Lung (tissue), 12 donors: ENCODE data around the gene CDKN2A. TPM values are rescaled to one million over a fixed set of nuclear protein-coding genes. Genes with fewer than 3 reads are reported as not detected.

Experiments
- ATAC-seq: fragments of 200-7000 bp; cut with Tn5 transposase; one replicate; pipeline ENCODE4 v1.9.1; 2020; ENCODE audit warnings: moderate number of reproducible peaks; ENCODE audit not compliant: insufficient read depth, low FRiP score
- DNase-seq, 3 donors: peaks; one replicate each; pipeline ENCODE4 v3.0.0-alpha.2; 2013 to 2017
- H3K27ac ChIP-seq, 2 donors: one replicate each; pipeline ENCODE4 v1.5.1; 2013; ENCODE audit warnings: mild to moderate bottlenecking in 2 of 2, moderate library complexity in 2 of 2, control low read depth in 1 of 2, inconsistent platforms in 1 of 2, low read depth in 1 of 2, low read length in 1 of 2
- H3K27me3 ChIP-seq, 3 donors: one replicate each; pipeline ENCODE4 v1.5.1; 2013; ENCODE audit warnings: low read length in 2 of 3; ENCODE audit not compliant: control insufficient read depth in 3 of 3, insufficient read depth in 3 of 3
- H3K36me3 ChIP-seq, 4 donors: one replicate each; pipeline ENCODE4 v1.5.1; 2013; ENCODE audit warnings: low read length in 4 of 4, mild to moderate bottlenecking in 1 of 4, moderate library complexity in 1 of 4; ENCODE audit not compliant: control insufficient read depth in 4 of 4, insufficient read depth in 4 of 4
- H3K4me1 ChIP-seq, 5 donors: one replicate each; pipeline ENCODE4 v1.5.1; 2013; ENCODE audit warnings: low read length in 5 of 5, mild to moderate bottlenecking in 2 of 5, moderate library complexity in 1 of 5; ENCODE audit not compliant: control insufficient read depth in 5 of 5, insufficient read depth in 5 of 5
- H3K4me3 ChIP-seq: one replicate; pipeline ENCODE4 v1.5.1; 2013; ENCODE audit warnings: mild to moderate bottlenecking, control low read depth, moderate library complexity
- H3K9ac ChIP-seq, 2 donors: one replicate each; pipeline ENCODE4 v1.5.1; 2013; ENCODE audit warnings: low read length in 2 of 2, control low read depth in 1 of 2; ENCODE audit not compliant: insufficient read depth in 1 of 2
- H3K9me3 ChIP-seq, 4 donors: one replicate each; pipeline ENCODE4 v1.5.1; 2013; ENCODE audit warnings: low read length in 3 of 4, mild to moderate bottlenecking in 1 of 4, moderate library complexity in 1 of 4; ENCODE audit not compliant: control insufficient read depth in 4 of 4, insufficient read depth in 3 of 4
- CTCF ChIP-seq: IDR thresholded peaks from 2 replicates; pipeline ENCODE4 v1.5.1; 2012; ENCODE audit warnings: mild to moderate bottlenecking; ENCODE audit errors: control extremely low read depth, extremely low read depth
- WGBS, 2 donors: extraction: QIAGEN DNeasy Blood & Tissue Kit; methylation state at CpG; one replicate each; pipeline ENCODE4 v1.1.7; 2013; 5-methylcytosine and 5-hydroxymethylcytosine counted together
- polyA plus RNA-seq, 2 donors: library from polyadenylated mRNA; stranded (reverse); fragments of 200-250 nt; gene quantifications; one replicate each; pipeline ENCODE4 v1.2.1, GENCODE V29; 2013
- total RNA-seq, 2 donors: library from RNA; depleted of rRNA in 1 of 2; stranded (reverse); fragments of >200 nt in 1 of 2; gene quantifications; one replicate each; pipeline ENCODE4 v1.2.1, GENCODE V29; 2014 to 2021
- donor health status: control.
- donor health status: control.
- donor health status: Bipolar disorder and iron deficiency.
- donor health status: healthy.
- donor health status: DM: yes; HTN: yes; CAD: no.

CDKN2A gene
- total and polyA plus RNA-seq, 4 donors, result 0.54 to 4.8 (median 1.1) TPM

- Histone ChIP-seq H3K27me3 (peaks cover 4 to 96% (median 93%) of the 10 kb centered on the region in 3 donors), H3K9ac (no peak overlapping the region), H3K9me3 (peaks cover 0 to 38% (median 0%) of the 10 kb centered on the region in 4 donors), H3K4me3 (no peak overlapping the region), H3K4me1 (peaks cover 0 to 14% (median 8%) of the 10 kb centered on the region in 5 donors), H3K27ac (no peak overlapping the region), H3K36me3 (no peaks in the 10 kb centered on the region)
- TF ChIP-seq CTCF, result no peak
- ATAC-seq (no peak), DNase-seq (no peak)
- whole genome bisulfite sequencing, 2 donors, result 7 to 9% methylated on average over 28 of the region's 28 CpGs
These were observed 24.9 kb downstream of the CDKN2A start for GRCh38 chr9:21969011-21969940.

GRCh38 chr9:21968331-21969010 is 25.7 kb downstream of the CDKN2A start:
- no peak overlapping the region for H3K9ac ChIP-seq
- 5 to 10% methylated on average over 41 of the region's 41 CpGs for WGBS, 2 donors
- no peak for TF ChIP-seq CTCF
- ATAC-seq (no peak), DNase-seq (peak in 1 of 3 donors; percentile 23)
- H3K27me3 ChIP-seq, result peaks cover 4 to 96% (median 86%) of the 10 kb centered on the region in 3 donors
- no peaks in the 10 kb centered on the region for H3K36me3 ChIP-seq
- peaks cover 0 to 14% (median 8%) of the 10 kb centered on the region in 5 donors for H3K4me1 ChIP-seq
- no peak overlapping the region for H3K27ac ChIP-seq
- H3K4me3 ChIP-seq, result no peak overlapping the region
- peaks cover 0 to 38% (median 0%) of the 10 kb centered on the region in 4 donors for H3K9me3 ChIP-seq

- peaks cover 4 to 91% (median 82%) of the 10 kb centered on the region in 3 donors for H3K27me3 ChIP-seq
- H3K9ac ChIP-seq, result no peak overlapping the region
- no peak overlapping the region for H3K27ac ChIP-seq
- 15 to 25% methylated on average over 10 of the region's 10 CpGs for WGBS, 2 donors
- no peak overlapping the region for H3K4me3 ChIP-seq
- DNase-seq (no peak), ATAC-seq (no peak)
- no peak for TF ChIP-seq CTCF
- no peaks in the 10 kb centered on the region for H3K36me3 ChIP-seq
- H3K9me3 ChIP-seq, result peaks cover 0 to 38% (median 0%) of the 10 kb centered on the region in 4 donors
- peaks cover 0 to 14% (median 8%) of the 10 kb centered on the region in 5 donors for H3K4me1 ChIP-seq
These were observed 26.5 kb downstream of the CDKN2A start for GRCh38 chr9:21967702-21968101.
